CD14-positive monocyte (primary cell): Measurements from ENCODE around the gene UBAC1. TPM values are rescaled to one million over a fixed set of nuclear protein-coding genes. Genes with fewer than 3 reads are reported as not detected.

ENCODE experiments used
- DNase-seq, 3 donors: peaks; one replicate each; pipeline ENCODE4 v3.0.0-alpha.2; 2011 to 2022
- H2AFZ ChIP-seq: 2 replicates; pipeline ENCODE4 v1.6.0; 2012; ENCODE audit warnings: mild to moderate bottlenecking, low read depth, low read length, inconsistent platforms; ENCODE audit not compliant: insufficient read depth, poor library complexity, severe bottlenecking
- H3K27ac ChIP-seq, 2 donors: 1 replicate in 1 of 2; 2 replicates in 1 of 2; pipeline ENCODE4 v1.5.1; 2012 to 2013; ENCODE audit warnings: low read length in 2 of 2, control low read depth in 1 of 2, inconsistent platforms in 1 of 2, low read depth in 1 of 2, mild to moderate bottlenecking in 1 of 2
- H3K27me3 ChIP-seq, 2 donors: one replicate each; pipeline versions ENCODE4 v1.6.0 to v1.6.1; 2011 to 2013; ENCODE audit warnings: low read length in 2 of 2; ENCODE audit not compliant: control insufficient read depth in 2 of 2, insufficient read depth in 2 of 2
- H3K36me3 ChIP-seq, 2 donors: replicated peaks in 1 of 2; 1 replicate in 1 of 2; 2 replicates in 1 of 2; pipeline versions ENCODE4 v1.5.1 to v1.6.1; 2012 to 2013; ENCODE audit warnings: low read length in 2 of 2, control low read depth in 1 of 2, inconsistent platforms in 1 of 2, mild to moderate bottlenecking in 1 of 2; ENCODE audit not compliant: insufficient read depth in 2 of 2, control insufficient read depth in 1 of 2
- H3K4me1 ChIP-seq, 2 donors: 1 replicate in 1 of 2; 2 replicates in 1 of 2; pipeline versions ENCODE4 v1.5.1 to v1.6.1; 2012 to 2013; ENCODE audit warnings: low read length in 2 of 2, control low read depth in 1 of 2, inconsistent platforms in 1 of 2, mild to moderate bottlenecking in 1 of 2, moderate library complexity in 1 of 2; ENCODE audit not compliant: insufficient read depth in 2 of 2, control insufficient read depth in 1 of 2
- H3K4me2 ChIP-seq: replicated peaks from 2 replicates; pipeline ENCODE3; 2012; ENCODE audit warnings: low read length, moderate library complexity, mild to moderate bottlenecking; ENCODE audit not compliant: poor library complexity, severe bottlenecking; ENCODE audit errors: extremely low read depth
- H3K4me3 ChIP-seq, 3 experiments: fragments of 200-600 bp in 1 of 3; sonication (generic) in 1 of 3; replicated peaks in 1 of 3; 1 replicate in 2 of 3; 2 replicates in 1 of 3; pipeline ENCODE4 v1.5.1; 2011 to 2013; ENCODE audit warnings: low read length in 3 of 3, mild to moderate bottlenecking in 3 of 3, control low read depth in 2 of 3, low read depth in 2 of 3, inconsistent platforms in 1 of 3, moderate library complexity in 1 of 3
- H3K79me2 ChIP-seq: 2 replicates; pipeline ENCODE4 v1.6.0; 2012; ENCODE audit warnings: mild to moderate bottlenecking, control low read depth, inconsistent platforms, low read length, moderate library complexity; ENCODE audit not compliant: insufficient read depth
- H3K9ac ChIP-seq: 2 replicates; pipeline ENCODE4 v1.6.0; 2017; ENCODE audit warnings: low read length, mild to moderate bottlenecking; ENCODE audit not compliant: insufficient read depth, poor library complexity, severe bottlenecking
- H3K9me3 ChIP-seq, 2 donors: replicated peaks in 1 of 2; 1 replicate in 1 of 2; 2 replicates in 1 of 2; pipeline versions ENCODE4 v1.5.1 to v1.6.1; 2012 to 2013; ENCODE audit warnings: low read length in 2 of 2, control low read depth in 1 of 2; ENCODE audit not compliant: control insufficient read depth in 1 of 2, insufficient read depth in 1 of 2
- H4K20me1 ChIP-seq: 2 replicates; pipeline ENCODE4 v1.6.0; 2012; ENCODE audit warnings: mild to moderate bottlenecking, low read length, control low read depth, moderate library complexity; ENCODE audit not compliant: insufficient read depth
- H3K27ac Mint-ChIP-seq, 7 donors: one replicate each; pipeline ENCODE4 v1.8.0; 2020; ENCODE audit warnings: mild to moderate bottlenecking in 7 of 7, mixed read lengths in 7 of 7, moderate library complexity in 6 of 7, inconsistent platforms in 2 of 7
- H3K27me3 Mint-ChIP-seq, 3 donors: one replicate each; pipeline ENCODE4 v1.8.0; 2021 to 2022; ENCODE audit warnings: low read depth in 3 of 3, mild to moderate bottlenecking in 3 of 3, mixed read lengths in 3 of 3, moderate library complexity in 3 of 3, inconsistent platforms in 1 of 3
- H3K36me3 Mint-ChIP-seq, 2 donors: one replicate each; pipeline ENCODE4 v1.8.0; 2020; ENCODE audit warnings: mixed read lengths in 2 of 2, inconsistent platforms in 1 of 2, mild to moderate bottlenecking in 1 of 2
- H3K4me1 Mint-ChIP-seq: one replicate; pipeline ENCODE4 v1.8.0; 2020; ENCODE audit warnings: mild to moderate bottlenecking, mixed read lengths
- H3K4me3 Mint-ChIP-seq, 2 donors: one replicate each; pipeline ENCODE4 v1.8.0; 2020; ENCODE audit warnings: mild to moderate bottlenecking in 2 of 2, mixed read lengths in 2 of 2, moderate library complexity in 1 of 2
- H3K9me3 Mint-ChIP-seq, 7 donors: one replicate each; pipeline ENCODE4 v1.8.0; 2020 to 2022; ENCODE audit warnings: mixed read lengths in 7 of 7, mild to moderate bottlenecking in 6 of 7, moderate library complexity in 6 of 7, inconsistent platforms in 2 of 7
- WGBS: methylation state at CpG from one replicate; pipeline ENCODE4 v1.1.5; 2013; ENCODE audit warnings: missing lambda C conversion rate; ENCODE audit not compliant: insufficient coverage; 5-methylcytosine and 5-hydroxymethylcytosine counted together
- intact Hi-C, 2 donors: fragments of 100-400 bp; cut with micrococcal nuclease; formaldehyde crosslinking; loops; one replicate each; pipeline versions ENCODE4 v1.15.0 to v1.15.1; 2023
- polyA plus RNA-seq, 3 donors: library from polyadenylated mRNA; depleted of rRNA in 1 of 3; unstranded in 2 of 3; stranded (reverse) in 1 of 3; fragments of 300-500 nt in 2 of 3; fragments of >200 nt in 1 of 3; fragmentation: Illumina TruSeq in 2 of 3; gene quantifications; 1 replicate in 2 of 3; 2 replicates in 1 of 3; pipeline ENCODE4 v1.2.3, GENCODE V29; 2012 to 2021
- TF ChIP-seq, protein P1 (sequence below): fragments of 200-600 bp; IDR thresholded peaks from one replicate; pipeline ENCODE4 v1.8.0; 2022; ENCODE audit warnings: antibody characterized with exemption, mild to moderate bottlenecking

Gene UBAC1
- polyA plus RNA-seq, 3 donors = 35.8 to 63.1 (median 52.5) TPM

DNA sequence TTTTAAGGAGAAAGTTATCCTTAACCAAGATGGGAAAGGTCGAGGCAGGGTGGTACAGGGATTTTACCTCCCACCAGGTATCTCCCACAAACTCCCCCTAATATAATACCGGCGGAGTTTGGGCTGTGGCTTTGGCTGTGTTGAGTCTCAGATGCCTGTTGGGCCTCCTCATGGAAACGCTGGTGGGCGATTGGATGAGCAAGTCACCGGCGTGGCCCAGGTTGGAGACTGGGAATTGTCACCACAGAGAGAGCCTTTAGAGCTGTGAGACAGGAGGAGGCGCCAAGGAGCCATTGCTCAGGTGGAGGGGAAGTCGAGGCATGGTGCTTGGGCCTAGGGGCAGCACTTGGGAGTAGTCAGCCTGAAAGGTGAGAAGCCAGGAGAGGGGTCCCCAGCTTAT, 50.4 kb downstream of the UBAC1 start:
- Histone ChIP-seq H3K79me2 (peaks cover 28% of the 10 kb centered on the region), H3K4me1 (peaks cover 31 to 35% of the 10 kb centered on the region in 2 donors), H3K36me3 (peaks cover 15 to 47% of the 10 kb centered on the region in 2 donors), H3K9me3 (peaks cover 10 to 30% of the 10 kb centered on the region in 2 donors), H3K4me3 (no peak overlapping the region), H2AFZ (no peak overlapping the region), H3K27me3 (no peaks in the 10 kb centered on the region), H3K4me2 (no peak overlapping the region), H3K27ac (peak overlapping the region in 1 of 2 donors; percentile 70), H3K9ac (no peak overlapping the region), H4K20me1 (peaks cover 17% of the 10 kb centered on the region)
- H3K4me3 Mint-ChIP-seq = no peak overlapping the region
- peaks cover 36% of the 10 kb centered on the region for H3K4me1 Mint-ChIP-seq
- WGBS = 96% methylated on average over 6 of the region's 9 CpGs
- peaks cover 47 to 55% of the 10 kb centered on the region in 2 donors for H3K36me3 Mint-ChIP-seq
- DNase-seq = no peak
- TF ChIP-seq, protein P1, sequence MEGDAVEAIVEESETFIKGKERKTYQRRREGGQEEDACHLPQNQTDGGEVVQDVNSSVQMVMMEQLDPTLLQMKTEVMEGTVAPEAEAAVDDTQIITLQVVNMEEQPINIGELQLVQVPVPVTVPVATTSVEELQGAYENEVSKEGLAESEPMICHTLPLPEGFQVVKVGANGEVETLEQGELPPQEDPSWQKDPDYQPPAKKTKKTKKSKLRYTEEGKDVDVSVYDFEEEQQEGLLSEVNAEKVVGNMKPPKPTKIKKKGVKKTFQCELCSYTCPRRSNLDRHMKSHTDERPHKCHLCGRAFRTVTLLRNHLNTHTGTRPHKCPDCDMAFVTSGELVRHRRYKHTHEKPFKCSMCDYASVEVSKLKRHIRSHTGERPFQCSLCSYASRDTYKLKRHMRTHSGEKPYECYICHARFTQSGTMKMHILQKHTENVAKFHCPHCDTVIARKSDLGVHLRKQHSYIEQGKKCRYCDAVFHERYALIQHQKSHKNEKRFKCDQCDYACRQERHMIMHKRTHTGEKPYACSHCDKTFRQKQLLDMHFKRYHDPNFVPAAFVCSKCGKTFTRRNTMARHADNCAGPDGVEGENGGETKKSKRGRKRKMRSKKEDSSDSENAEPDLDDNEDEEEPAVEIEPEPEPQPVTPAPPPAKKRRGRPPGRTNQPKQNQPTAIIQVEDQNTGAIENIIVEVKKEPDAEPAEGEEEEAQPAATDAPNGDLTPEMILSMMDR = no peak
- peak overlapping the region in 5 of 7 donors; percentile 22 to 89 (median 77) for H3K27ac Mint-ChIP-seq
- H3K9me3 Mint-ChIP-seq = peaks cover 9 to 35% (median 22%) of the 10 kb centered on the region in 7 donors
- peaks cover 0 to 2% (median 0%) of the 10 kb centered on the region in 3 donors for H3K27me3 Mint-ChIP-seq
- intact Hi-C loops = loop anchor here in 1 of 2 donors (2.0 kb wide), 1 partner anchor 56 kb away; no protein-coding TSS in a partner anchor

- H3K27me3 ChIP-seq = no peaks in the 10 kb centered on the region
- peaks cover 15 to 41% of the 10 kb centered on the region in 2 donors for H3K36me3 ChIP-seq
- peak overlapping the region; percentile 12 for H3K4me2 ChIP-seq
- Mint-ChIP-seq H3K9me3 (peaks cover 8 to 29% (median 20%) of the 10 kb centered on the region in 7 donors), H3K4me3 (peak overlapping the region in 1 of 2 donors; percentile 8), H3K27ac (peak overlapping the region in 6 of 7 donors; percentile 6 to 89 (median 81)), H3K4me1 (peaks cover 42% of the 10 kb centered on the region), H3K36me3 (peaks cover 44 to 52% of the 10 kb centered on the region in 2 donors), H3K27me3 (peaks cover 0 to 2% (median 0%) of the 10 kb centered on the region in 3 donors)
- H4K20me1 ChIP-seq = peaks cover 22% of the 10 kb centered on the region
- H3K9me3 ChIP-seq = peaks cover 5 to 27% of the 10 kb centered on the region in 2 donors
- peak overlapping the region in 1 of 2 donors; percentile 70 for H3K27ac ChIP-seq
- intact Hi-C loops = loop anchor here in 1 of 2 donors (2.0 kb wide), 1 partner anchor 57 kb away; no protein-coding TSS in a partner anchor
- H3K79me2 ChIP-seq = peaks cover 32% of the 10 kb centered on the region
- WGBS = no CpG with 5 or more reads among the region's 2 CpGs
- H3K4me3 ChIP-seq = no peak overlapping the region
- peak in 1 of 3 donors; percentile 53 for DNase-seq
- TF ChIP-seq, protein P1 = no peak
- H3K4me1 ChIP-seq = peaks cover 37 to 40% of the 10 kb centered on the region in 2 donors
- no peak overlapping the region for H3K9ac ChIP-seq
- no peak overlapping the region for H2AFZ ChIP-seq
These were observed 51.0 kb downstream of the UBAC1 start for GRCh38 chr9:135910216-135910615.
